ENCODE results near the gene ADAMTS19.
A peak's percentile ranks its signal among the peaks of the same experiment; 100 is the strongest.

The ADAMTS19 gene

DNA sequence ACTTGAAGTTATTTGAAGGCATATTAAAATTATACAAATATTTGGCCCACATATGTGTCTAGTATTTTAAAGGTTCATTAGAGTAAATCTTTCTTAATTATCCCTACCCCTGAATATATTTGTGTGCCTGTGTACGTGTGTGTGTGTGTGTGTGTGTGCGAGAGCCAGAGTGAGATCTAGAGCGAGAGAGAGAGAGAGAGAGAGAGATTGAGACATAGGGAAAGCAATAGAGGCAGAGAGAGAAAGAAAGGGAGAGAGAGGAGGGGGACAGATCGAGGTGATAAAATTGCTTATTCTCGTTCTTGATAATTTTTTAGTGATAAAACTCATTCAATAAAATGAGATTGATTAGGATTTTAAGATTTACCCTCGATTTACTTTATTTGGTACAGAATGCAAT lies 47.4 kb downstream of the ADAMTS19 start:
- no peak for DNase-seq (ENCODE audit: low read depth in 2 of 2)
- TF ChIP-seq, protein P1, sequence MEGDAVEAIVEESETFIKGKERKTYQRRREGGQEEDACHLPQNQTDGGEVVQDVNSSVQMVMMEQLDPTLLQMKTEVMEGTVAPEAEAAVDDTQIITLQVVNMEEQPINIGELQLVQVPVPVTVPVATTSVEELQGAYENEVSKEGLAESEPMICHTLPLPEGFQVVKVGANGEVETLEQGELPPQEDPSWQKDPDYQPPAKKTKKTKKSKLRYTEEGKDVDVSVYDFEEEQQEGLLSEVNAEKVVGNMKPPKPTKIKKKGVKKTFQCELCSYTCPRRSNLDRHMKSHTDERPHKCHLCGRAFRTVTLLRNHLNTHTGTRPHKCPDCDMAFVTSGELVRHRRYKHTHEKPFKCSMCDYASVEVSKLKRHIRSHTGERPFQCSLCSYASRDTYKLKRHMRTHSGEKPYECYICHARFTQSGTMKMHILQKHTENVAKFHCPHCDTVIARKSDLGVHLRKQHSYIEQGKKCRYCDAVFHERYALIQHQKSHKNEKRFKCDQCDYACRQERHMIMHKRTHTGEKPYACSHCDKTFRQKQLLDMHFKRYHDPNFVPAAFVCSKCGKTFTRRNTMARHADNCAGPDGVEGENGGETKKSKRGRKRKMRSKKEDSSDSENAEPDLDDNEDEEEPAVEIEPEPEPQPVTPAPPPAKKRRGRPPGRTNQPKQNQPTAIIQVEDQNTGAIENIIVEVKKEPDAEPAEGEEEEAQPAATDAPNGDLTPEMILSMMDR (IDR thresholded peaks at IDR 0.05; ENCODE audit: low read depth, low read length) = no peak
- H3K4me3 ChIP-seq (replicated peaks in 1 of 2; ENCODE audit: low read depth in 2 of 2, low read length in 2 of 2) = no peak overlapping the region

DNA sequence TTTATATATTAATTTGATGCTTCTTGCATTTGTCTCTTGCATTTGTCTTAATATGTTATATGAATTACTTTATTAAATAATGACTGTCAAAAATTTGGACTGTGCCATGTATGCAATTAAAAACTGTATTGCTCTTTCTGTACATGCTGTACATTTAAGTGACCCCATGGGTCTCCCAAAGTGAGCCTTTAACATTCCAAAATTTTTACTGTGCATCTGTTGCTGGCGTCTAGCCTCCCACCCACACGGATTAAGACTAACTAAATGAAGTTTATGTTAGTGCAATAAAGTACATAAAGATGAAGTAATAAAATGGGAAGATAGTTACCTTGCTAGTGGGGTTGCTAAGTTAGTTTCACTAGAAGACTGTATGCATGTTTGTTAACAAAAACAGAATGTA lies 48.5 kb downstream of the ADAMTS19 start:
- no peak overlapping the region for H3K4me3 ChIP-seq (replicated peaks in 1 of 2; ENCODE audit: low read depth in 2 of 2, low read length in 2 of 2)
- no peak for DNase-seq (ENCODE audit: low read depth in 2 of 2)
- TF ChIP-seq, protein P1 (IDR thresholded peaks at IDR 0.05; ENCODE audit: low read depth, low read length) = no peak

DNA sequence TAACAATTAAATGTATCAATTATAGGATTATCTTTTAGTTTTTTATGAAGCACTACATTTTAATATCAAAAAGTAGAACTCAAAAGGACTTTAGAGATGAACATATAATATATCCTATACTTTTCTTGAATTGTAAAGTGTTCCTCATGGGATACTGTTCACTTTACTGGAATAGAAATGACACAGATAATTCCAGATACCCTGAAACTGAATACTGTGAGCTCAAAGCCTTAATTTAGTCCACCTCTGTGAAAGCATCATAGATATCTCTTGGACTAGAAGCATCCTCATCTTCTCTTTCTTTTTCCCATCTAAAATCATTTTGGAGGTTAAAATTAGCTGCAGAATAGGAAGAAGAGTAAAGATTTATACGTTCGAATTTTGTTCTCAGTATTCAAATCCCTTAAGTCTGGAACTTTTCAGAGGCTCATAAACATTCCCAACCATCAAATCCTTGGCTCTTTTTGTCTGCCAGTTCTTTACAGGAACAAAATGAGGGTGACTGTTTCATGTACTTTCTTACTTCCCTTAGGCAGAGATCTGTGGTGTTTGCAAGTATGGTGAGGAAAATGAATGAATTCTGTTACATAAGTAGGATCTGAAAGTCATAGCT lies 49.4 kb downstream of the ADAMTS19 start:
- no peak for DNase-seq (ENCODE audit: low read depth in 2 of 2)
- TF ChIP-seq, protein P1 (IDR thresholded peaks at IDR 0.05; ENCODE audit: low read depth, low read length) = no peak
- H3K4me3 ChIP-seq (replicated peaks in 1 of 2; ENCODE audit: low read depth in 2 of 2, low read length in 2 of 2) = no peak overlapping the region

DNA sequence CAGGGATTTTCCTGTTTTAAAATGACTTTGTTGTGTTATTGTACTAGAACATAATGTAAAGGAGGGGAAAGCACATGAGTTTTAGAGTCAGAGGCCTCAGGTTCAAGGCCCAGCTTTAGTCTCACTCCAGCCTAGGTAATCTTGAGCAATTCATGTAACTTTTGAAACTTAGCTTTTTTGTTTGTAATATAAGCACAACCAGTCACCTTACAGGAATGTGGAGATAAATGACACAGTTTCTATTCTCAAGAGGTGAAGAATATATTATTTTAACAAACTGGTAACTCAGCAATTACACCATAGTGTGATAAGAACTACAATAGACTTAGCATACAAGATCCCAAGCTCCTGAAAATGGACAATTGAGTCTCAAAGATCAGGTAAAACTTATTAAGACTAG lies 51.2 kb downstream of the ADAMTS19 start:
- peak; percentile 2 to 35 for DNase-seq (ENCODE audit: low read depth in 2 of 2)
- no peak overlapping the region for H3K4me3 ChIP-seq (replicated peaks in 1 of 2; ENCODE audit: low read depth in 2 of 2, low read length in 2 of 2)
- TF ChIP-seq, protein P1 (IDR thresholded peaks at IDR 0.05; ENCODE audit: low read depth, low read length) = no peak

DNA sequence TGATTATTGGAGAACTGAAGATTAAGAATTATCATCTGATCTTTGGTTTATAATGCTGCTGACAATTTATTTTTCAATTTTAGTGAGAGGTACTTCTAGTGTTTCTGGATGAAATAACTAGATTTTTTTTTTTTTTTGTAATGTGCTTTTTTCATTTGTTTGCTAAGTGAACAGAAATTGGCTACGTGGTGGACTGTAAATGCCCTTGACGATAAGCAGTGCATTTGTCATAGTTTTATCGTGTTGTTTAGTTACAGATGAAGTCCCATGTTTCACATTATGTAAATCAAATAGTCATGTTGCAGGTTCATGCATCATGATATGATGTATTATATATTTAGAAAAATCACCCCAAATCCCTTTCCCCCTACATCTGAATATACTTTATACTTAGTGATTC lies 81.0 kb downstream of the ADAMTS19 start:
- TF ChIP-seq, protein P1 (IDR thresholded peaks at IDR 0.05; ENCODE audit: low read depth, low read length) = no peak
- no peak overlapping the region for H3K4me3 ChIP-seq (replicated peaks in 1 of 2; ENCODE audit: low read depth in 2 of 2, low read length in 2 of 2)
- no peak for DNase-seq (ENCODE audit: low read depth in 2 of 2)

DNA sequence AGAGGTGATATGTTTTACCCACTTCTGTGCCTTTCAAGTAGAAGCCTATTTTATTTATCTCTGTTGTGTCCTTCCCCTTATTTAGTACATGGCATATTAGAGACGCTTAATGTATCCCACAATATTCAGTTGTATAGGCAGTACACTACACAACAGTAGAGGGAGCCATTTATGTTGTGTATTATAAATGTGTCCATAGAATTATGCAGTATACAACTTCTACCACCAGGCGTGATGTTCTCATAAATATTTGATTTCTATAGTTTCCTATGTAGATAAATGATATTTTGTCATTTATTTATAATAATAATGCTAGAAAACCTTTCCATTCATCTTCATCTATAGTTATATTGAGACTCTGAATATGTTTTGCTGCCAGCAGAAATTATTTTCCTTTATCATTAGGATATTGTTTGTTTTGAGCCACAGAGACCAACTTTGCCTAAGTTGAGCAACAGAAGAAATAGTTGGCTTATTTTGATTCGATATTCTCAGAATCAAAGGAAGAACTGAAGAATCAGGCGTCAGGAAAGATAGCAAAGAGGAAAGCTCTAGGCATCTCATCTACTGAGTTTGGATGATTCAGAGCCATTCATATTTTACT lies 81.7 kb downstream of the ADAMTS19 start:
- TF ChIP-seq, protein P1 (IDR thresholded peaks at IDR 0.05; ENCODE audit: low read depth, low read length) = peak; percentile 35
- H3K4me3 ChIP-seq (replicated peaks in 1 of 2; ENCODE audit: low read depth in 2 of 2, low read length in 2 of 2) = no peak overlapping the region
- DNase-seq (ENCODE audit: low read depth in 2 of 2) = peak; percentile 11 to 39

All from cardiac fibroblast (primary cell).